SK-N-SH (cell line): ENCODE measurements around the gene SNX2. TPM values are rescaled to one million over a fixed set of nuclear protein-coding genes. Genes with fewer than 3 reads are reported as not detected.

Experiments
- CTCF ChIA-PET: fragments of 300-600, 350-600 bp; formaldehyde crosslinking; extraction: SDS; loops from one replicate; lab custom pipeline; 2021; lab: Yijun Ruan, JAX
- POLR2A ChIA-PET: fragments of 350-600 bp; sonication (Branson Sonifier 250); formaldehyde crosslinking; extraction: SDS; loops from one replicate; lab custom pipeline; 2020; ENCODE audit warnings: antibody characterized with exemption, inconsistent platforms; lab: Yijun Ruan, JAX
- DNase-seq: peaks from one replicate; pipeline ENCODE4 v3.0.0; 2012
- H2AFZ ChIP-seq: fragments of 200-600 bp; sonication (generic); 2 replicates; pipeline ENCODE4 v1.8.1; 2016; ENCODE audit warnings: antibody characterized with exemption, mild to moderate bottlenecking, low read depth
- H3F3A ChIP-seq: fragments of 200-600 bp; sonication (generic); replicated peaks from 2 replicates; pipeline ENCODE3; 2016; ENCODE audit warnings: antibody characterized with exemption, mild to moderate bottlenecking; ENCODE audit not compliant: insufficient read depth
- H3K27ac ChIP-seq, 2 experiments: fragments of 200-500 bp in 1 of 2; fragments of 200-600 bp in 1 of 2; sonication (Bioruptor generic) in 1 of 2; sonication (generic), shearing (Covaris generic) in 1 of 2; 2 replicates each; pipeline versions ENCODE4 v1.5.1 to v1.6.1; 2014 to 2016; ENCODE audit warnings: low read depth in 2 of 2, inconsistent platforms in 1 of 2, low read length in 1 of 2, mild to moderate bottlenecking in 1 of 2, mixed read lengths in 1 of 2
- H3K27me3 ChIP-seq: fragments of 200-600 bp; sonication (generic), shearing (Covaris generic); 2 replicates; pipeline ENCODE4 v1.6.1; 2016; ENCODE audit warnings: mixed run types; ENCODE audit not compliant: insufficient read depth
- H3K36me3 ChIP-seq, 2 experiments: fragments of 200-500 bp in 1 of 2; fragments of 200-600 bp in 1 of 2; sonication (Bioruptor generic) in 1 of 2; sonication (generic) in 1 of 2; replicated peaks in 1 of 2; 2 replicates each; pipeline versions ENCODE3 to v1.5.1; 2014 to 2016; ENCODE audit warnings: low read length in 1 of 2, mild to moderate bottlenecking in 1 of 2; ENCODE audit not compliant: insufficient read depth in 2 of 2, control insufficient read depth in 1 of 2
- H3K4me1 ChIP-seq, 2 experiments: fragments of 200-500 bp in 1 of 2; fragments of 200-600 bp in 1 of 2; sonication (Bioruptor generic) in 1 of 2; sonication (generic), shearing (Covaris generic) in 1 of 2; 2 replicates each; pipeline versions ENCODE4 v1.5.1 to v1.6.1; 2014 to 2016; ENCODE audit warnings: low read depth in 1 of 2, low read length in 1 of 2, mixed run types in 1 of 2; ENCODE audit not compliant: insufficient read depth in 2 of 2, control insufficient read depth in 1 of 2
- H3K4me2 ChIP-seq: fragments of 200-600 bp; sonication (generic), shearing (Covaris generic); 2 replicates; pipeline ENCODE4 v1.6.1; 2017; ENCODE audit warnings: mixed run types
- H3K4me3 ChIP-seq, 2 experiments: fragments of 200-500 bp in 1 of 2; fragments of 200-600 bp in 1 of 2; sonication (Bioruptor generic) in 1 of 2; sonication (generic), shearing (Covaris generic) in 1 of 2; 2 replicates each; pipeline versions ENCODE4 v1.5.1 to v1.8.1; 2014 to 2016; ENCODE audit warnings: low read depth in 2 of 2, inconsistent platforms in 1 of 2, low read length in 1 of 2, mild to moderate bottlenecking in 1 of 2, mixed read lengths in 1 of 2, moderate library complexity in 1 of 2
- H3K79me2 ChIP-seq: fragments of 200-600 bp; sonication (generic); 2 replicates; pipeline ENCODE4 v1.8.1; 2017; ENCODE audit warnings: mild to moderate bottlenecking; ENCODE audit not compliant: insufficient read depth
- H3K9ac ChIP-seq: fragments of 200-600 bp; sonication (generic); 2 replicates; pipeline ENCODE4 v1.6.1; 2017; ENCODE audit warnings: mixed run types
- H3K9me2 ChIP-seq: fragments of 200-600 bp; sonication (generic); 2 replicates; pipeline ENCODE4 v1.6.1; 2017; ENCODE audit warnings: mixed run types
- H3K9me3 ChIP-seq: fragments of 200-600 bp; sonication (generic); 2 replicates; pipeline ENCODE4 v1.6.1; 2017; ENCODE audit warnings: mixed run types, mild to moderate bottlenecking, moderate library complexity
- H4K20me1 ChIP-seq: fragments of 200-600 bp; sonication (generic); 2 replicates; pipeline ENCODE4 v1.6.1; 2017; ENCODE audit warnings: mild to moderate bottlenecking, mixed run types; ENCODE audit not compliant: insufficient read depth
- CTCF ChIP-seq: fragments of 200-600 bp; sonication (generic); IDR thresholded peaks from 2 replicates; pipeline ENCODE4 v1.6.1; 2017; ENCODE audit warnings: antibody characterized with exemption, mild to moderate bottlenecking, moderate library complexity
- ELF1 ChIP-seq: IDR thresholded peaks from 2 replicates; pipeline ENCODE4 v1.4.0; 2012
- FOSL2 ChIP-seq: IDR thresholded peaks from 2 replicates; pipeline ENCODE4 v1.4.0; 2012; ENCODE audit warnings: low read depth, mild to moderate bottlenecking, moderate library complexity, borderline replicate concordance
- FOXJ3 ChIP-seq: sonication (generic); formaldehyde crosslinking; IDR thresholded peaks from 2 replicates; pipeline ENCODE4 v1.5.1; 2020; ENCODE audit warnings: mild to moderate bottlenecking, missing genetic modification reagents
- GABPA ChIP-seq: IDR thresholded peaks from 2 replicates; pipeline ENCODE4 v1.4.0; 2012; ENCODE audit warnings: low read depth, mild to moderate bottlenecking
- GATA2 ChIP-seq: sonication (generic); formaldehyde crosslinking; IDR thresholded peaks from 2 replicates; pipeline ENCODE4 v1.5.0; 2020; ENCODE audit warnings: mild to moderate bottlenecking, missing genetic modification reagents
- MXI1 ChIP-seq: IDR thresholded peaks from 2 replicates; pipeline ENCODE4 v1.6.1; 2012; ENCODE audit warnings: mild to moderate bottlenecking, low read depth, low read length, improper control_type of control experiment
- PBX3 ChIP-seq: IDR thresholded peaks from 2 replicates; pipeline ENCODE4; 2012
- POLR2AphosphoS5 ChIP-seq: IDR thresholded peaks from 2 replicates; pipeline ENCODE4 v1.6.1; 2012; ENCODE audit warnings: low read depth, low read length
- RCOR1 ChIP-seq: fragments of 150-350 bp; IDR thresholded peaks from 2 replicates; pipeline ENCODE4 v1.6.1; 2017; ENCODE audit warnings: antibody characterized with exemption, low read length
- REST ChIP-seq: IDR thresholded peaks from 2 replicates; pipeline ENCODE4 v1.6.1; 2012; ENCODE audit warnings: mild to moderate bottlenecking, low read depth, low read length, moderate library complexity
- TAF1 ChIP-seq: IDR thresholded peaks from 2 replicates; pipeline ENCODE4 v1.6.1; 2012; ENCODE audit warnings: low read depth, mild to moderate bottlenecking, low read length, moderate library complexity, borderline replicate concordance
- WGBS: methylation state at CpG from one replicate; pipeline ENCODE4 v1.1.6; 2017; ENCODE audit warnings: low lambda C conversion rate; 5-methylcytosine and 5-hydroxymethylcytosine counted together
- polyA plus RNA-seq, 3 experiments: library from polyadenylated mRNA; depleted of rRNA; stranded (reverse); fragments of >200 nt; gene quantifications; 2 replicates each; pipeline ENCODE4 v1.2.3, GENCODE V29; 2012
- TF ChIP-seq, protein P1 (sequence below): IDR thresholded peaks from 2 replicates; pipeline ENCODE4 v1.4.0; 2012; ENCODE audit warnings: low read depth, borderline replicate concordance

The SNX2 gene
- polyA plus RNA-seq, 1 of the 3 experiments (the other 2 are of a cell fraction), result 17.4 TPM

- no peak overlapping the region for H3K4me3 ChIP-seq
- H3F3A ChIP-seq, result no peaks in the 10 kb centered on the region
- no peaks in the 10 kb centered on the region for H3K79me2 ChIP-seq
- ChIA-PET POLR2A (no interaction called here), CTCF (no interaction called here)
- DNase-seq, result no peak
- no peak overlapping the region for H3K9ac ChIP-seq
- no peak for TF ChIP-seq REST
- no peak for TF ChIP-seq FOXJ3 (CRISPR knock-in tag)
- no peak for TF ChIP-seq CTCF
- TF ChIP-seq FOSL2, result peak; percentile 23; the same call in 1 of the 2 replicates
- 0 out of 2 replicates have a peak, but pooled peaks have one; percentile 10 for TF ChIP-seq PBX3
- no peak overlapping the region for H3K4me2 ChIP-seq
- H2AFZ ChIP-seq, result peak overlapping the region; percentile 83
- H3K27me3 ChIP-seq, result no peaks in the 10 kb centered on the region
- H3K9me2 ChIP-seq, result no peaks in the 10 kb centered on the region
- H3K9me3 ChIP-seq, result no peaks in the 10 kb centered on the region
- 86% methylated on average over 2 of the region's 2 CpGs for WGBS
- H4K20me1 ChIP-seq, result no peaks in the 10 kb centered on the region
- no peak overlapping the region for H3K27ac ChIP-seq
- peaks cover 0 to 4% of the 10 kb centered on the region in 2 experiments; a peak in 1 of 4 replicates for H3K4me1 ChIP-seq
- no peaks in the 10 kb centered on the region for H3K36me3 ChIP-seq
Observed at GRCh38 chr5:122756264-122756911, 18.5 kb upstream of the SNX2 start.

DNA sequence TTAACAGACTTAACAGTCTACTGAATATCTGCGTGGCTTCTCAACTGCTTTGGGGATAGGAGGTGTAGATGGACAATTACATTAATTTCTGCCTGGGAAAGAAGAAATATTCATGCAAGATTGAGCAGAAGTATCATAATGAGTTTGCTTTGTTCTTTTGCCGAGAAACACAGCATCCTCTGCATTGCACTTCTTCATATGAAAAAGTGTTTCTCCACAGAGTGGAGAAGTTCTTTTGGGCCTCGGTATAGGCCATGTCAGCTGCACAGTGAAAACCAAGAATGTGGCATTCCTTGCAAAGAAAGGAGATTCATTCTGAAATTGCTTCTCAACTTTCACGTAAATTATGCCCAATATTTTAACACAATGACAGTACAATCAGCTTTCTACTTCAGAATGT lies 17.6 kb upstream of the SNX2 start:
- Histone ChIP-seq H3K9me3 (no peaks in the 10 kb centered on the region), H3K36me3 (no peaks in the 10 kb centered on the region), H3F3A (no peaks in the 10 kb centered on the region), H3K4me3 (no peak overlapping the region), H3K4me1 (peaks cover 0 to 4% of the 10 kb centered on the region in 2 experiments; a peak in 1 of 4 replicates), H3K9ac (no peak overlapping the region), H3K27me3 (no peaks in the 10 kb centered on the region), H4K20me1 (no peaks in the 10 kb centered on the region), H3K27ac (no peak overlapping the region), H3K9me2 (no peaks in the 10 kb centered on the region), H3K79me2 (no peaks in the 10 kb centered on the region), H3K4me2 (no peak overlapping the region), H2AFZ (no peak overlapping the region)
- CTCF ChIA-PET, result no interaction called here
- POLR2A ChIA-PET, result no interaction called here
- WGBS, result 100% methylated on average over 4 of the region's 4 CpGs
- DNase-seq, result no peak
- no peak for TF ChIP-seq MXI1
- TF ChIP-seq, protein P1, sequence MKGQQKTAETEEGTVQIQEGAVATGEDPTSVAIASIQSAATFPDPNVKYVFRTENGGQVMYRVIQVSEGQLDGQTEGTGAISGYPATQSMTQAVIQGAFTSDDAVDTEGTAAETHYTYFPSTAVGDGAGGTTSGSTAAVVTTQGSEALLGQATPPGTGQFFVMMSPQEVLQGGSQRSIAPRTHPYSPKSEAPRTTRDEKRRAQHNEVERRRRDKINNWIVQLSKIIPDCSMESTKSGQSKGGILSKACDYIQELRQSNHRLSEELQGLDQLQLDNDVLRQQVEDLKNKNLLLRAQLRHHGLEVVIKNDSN, result no peak
- TF ChIP-seq PBX3, result no peak
- no peak for TF ChIP-seq TAF1
- no peak for TF ChIP-seq GABPA
- TF ChIP-seq ELF1, result no peak
- no peak for TF ChIP-seq REST
- no peak for TF ChIP-seq RCOR1
- no peak for TF ChIP-seq GATA2 (CRISPR knock-in tag)
- no peak for TF ChIP-seq POLR2AphosphoS5
